Measurements from ENCODE around the gene POU2F1. TPM values are rescaled to one million over a fixed set of nuclear protein-coding genes. Genes with fewer than 3 reads are reported as not detected.

Gene POU2F1
- total RNA-seq, 4 donors from 2014 or later: 3.8 to 7.3 (median 4.8) TPM

DNA sequence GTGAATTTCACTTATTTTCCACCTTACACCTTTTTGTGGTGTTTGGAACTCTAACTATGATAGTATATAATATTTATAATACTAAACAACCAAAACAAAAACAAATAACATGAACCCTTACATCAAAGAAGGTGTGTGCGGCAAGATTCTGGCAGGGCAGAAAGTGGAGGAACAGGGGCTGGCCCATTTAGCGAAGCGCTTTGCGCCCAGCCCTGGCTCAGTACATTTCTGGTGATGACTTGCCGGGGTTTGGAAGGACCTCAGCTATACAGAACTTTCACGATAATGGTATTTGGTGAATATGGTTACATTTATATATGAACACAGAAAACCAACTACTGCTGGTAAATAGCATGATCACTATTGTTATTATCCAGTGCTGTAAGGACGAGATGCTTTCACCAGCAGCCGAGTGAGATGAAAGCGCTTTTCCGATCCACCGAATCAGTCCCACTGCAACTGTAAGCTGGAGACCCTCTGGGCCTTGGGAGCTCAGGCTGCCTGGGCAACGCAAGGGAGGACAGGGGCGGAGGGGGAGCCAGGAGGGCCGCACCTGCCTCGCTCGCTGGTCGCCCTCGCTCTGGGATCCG lies 233.7 kb downstream of the POU2F1 start:
- H3K27ac ChIP-seq: peak overlapping the region; percentile 81 to 93 (median 86)
- H3K36me3 ChIP-seq: no peaks in the 10 kb centered on the region
- in situ Hi-C loops (cut with MboI; ENCODE audit: low sequenced_read_pairs in 4 of 4) (no loop called here), intact Hi-C loops (cut with DNase I; ENCODE audit: low total_unique reads) (no loop called here)
- H3K4me1 ChIP-seq: no peaks in the 10 kb centered on the region
- TF ChIP-seq, protein P1, sequence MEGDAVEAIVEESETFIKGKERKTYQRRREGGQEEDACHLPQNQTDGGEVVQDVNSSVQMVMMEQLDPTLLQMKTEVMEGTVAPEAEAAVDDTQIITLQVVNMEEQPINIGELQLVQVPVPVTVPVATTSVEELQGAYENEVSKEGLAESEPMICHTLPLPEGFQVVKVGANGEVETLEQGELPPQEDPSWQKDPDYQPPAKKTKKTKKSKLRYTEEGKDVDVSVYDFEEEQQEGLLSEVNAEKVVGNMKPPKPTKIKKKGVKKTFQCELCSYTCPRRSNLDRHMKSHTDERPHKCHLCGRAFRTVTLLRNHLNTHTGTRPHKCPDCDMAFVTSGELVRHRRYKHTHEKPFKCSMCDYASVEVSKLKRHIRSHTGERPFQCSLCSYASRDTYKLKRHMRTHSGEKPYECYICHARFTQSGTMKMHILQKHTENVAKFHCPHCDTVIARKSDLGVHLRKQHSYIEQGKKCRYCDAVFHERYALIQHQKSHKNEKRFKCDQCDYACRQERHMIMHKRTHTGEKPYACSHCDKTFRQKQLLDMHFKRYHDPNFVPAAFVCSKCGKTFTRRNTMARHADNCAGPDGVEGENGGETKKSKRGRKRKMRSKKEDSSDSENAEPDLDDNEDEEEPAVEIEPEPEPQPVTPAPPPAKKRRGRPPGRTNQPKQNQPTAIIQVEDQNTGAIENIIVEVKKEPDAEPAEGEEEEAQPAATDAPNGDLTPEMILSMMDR (IDR thresholded peaks at IDR 0.05 in 4 of 5, conservative IDR thresholded peaks at IDR 0.05 in 1 of 5): no peak
- no peak for TF ChIP-seq POLR2A (IDR thresholded peaks at IDR 0.05)
- H3K9me3 ChIP-seq: no peaks in the 10 kb centered on the region
- ATAC-seq: no peak
- H3K4me3 ChIP-seq: peak overlapping the region; percentile 72 to 94 (median 76)
- DNase-seq: no peak
- no peaks in the 10 kb centered on the region for H3K27me3 ChIP-seq

DNA sequence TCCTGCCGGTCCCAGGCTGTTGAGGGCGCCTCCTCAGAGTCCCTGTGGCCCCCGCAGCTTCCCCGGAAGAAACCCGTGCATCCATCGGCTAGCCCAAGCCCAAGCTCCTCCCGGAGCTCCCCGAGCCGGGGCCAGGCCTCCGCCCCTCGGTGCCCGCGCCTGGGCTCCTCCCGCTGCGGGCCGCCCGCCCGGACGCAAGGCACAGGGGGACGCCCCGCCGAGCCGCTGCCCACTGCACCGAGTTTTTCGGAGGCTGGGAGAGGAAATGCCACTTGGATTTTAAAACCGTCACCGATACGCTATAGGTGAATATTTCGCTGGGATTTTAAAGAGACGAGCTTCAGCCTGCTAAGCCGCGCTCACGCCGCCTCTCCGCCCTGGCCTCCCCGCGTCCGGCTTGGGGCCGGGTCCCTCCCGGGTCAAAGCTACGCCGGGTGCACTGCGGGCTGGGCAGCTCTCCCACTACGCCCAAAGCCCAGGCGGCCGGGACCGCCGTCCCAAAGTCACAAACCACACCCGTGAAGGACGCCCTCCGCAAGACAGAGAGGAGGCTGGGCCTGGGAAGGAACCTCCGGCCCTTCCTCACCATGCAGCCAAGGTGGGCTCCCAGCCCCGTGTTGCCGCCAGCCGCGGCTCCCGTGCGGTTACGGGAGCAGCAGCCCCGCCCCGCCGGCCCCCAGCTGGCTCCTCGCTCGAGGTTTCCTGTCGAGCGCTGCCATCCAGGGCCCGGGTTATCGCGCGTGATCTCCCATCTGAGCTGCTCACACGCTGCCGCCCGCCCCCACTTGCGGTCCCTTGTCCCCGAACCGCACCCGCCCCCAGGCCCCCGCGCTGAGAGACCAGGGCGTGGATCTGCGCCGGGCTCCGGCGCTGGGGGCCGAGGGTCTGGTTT lies 234.5 kb downstream of the POU2F1 start:
- in situ Hi-C loops (cut with MboI; ENCODE audit: low sequenced_read_pairs in 4 of 4) (no loop called here), intact Hi-C loops (cut with DNase I; ENCODE audit: low total_unique reads) (loop anchor here (5.0 kb wide), 2 partner anchors 77 to 97 kb away; partner anchors contain the start of gene CREG1)
- H3K27me3 ChIP-seq: no peaks in the 10 kb centered on the region
- no peaks in the 10 kb centered on the region for H3K9me3 ChIP-seq
- ATAC-seq (peak; percentile 79 to 80), DNase-seq (peak; percentile 66 to 67)
- peak overlapping the region; percentile 72 to 94 (median 76) for H3K4me3 ChIP-seq
- no peaks in the 10 kb centered on the region for H3K36me3 ChIP-seq
- no peaks in the 10 kb centered on the region for H3K4me1 ChIP-seq
- H3K27ac ChIP-seq: peak overlapping the region; percentile 81 to 93 (median 86)
- TF ChIP-seq POLR2A (IDR thresholded peaks at IDR 0.05): peak; percentile 31 to 56
- TF ChIP-seq, protein P1 (IDR thresholded peaks at IDR 0.05 in 4 of 5, conservative IDR thresholded peaks at IDR 0.05 in 1 of 5): no peak

DNA sequence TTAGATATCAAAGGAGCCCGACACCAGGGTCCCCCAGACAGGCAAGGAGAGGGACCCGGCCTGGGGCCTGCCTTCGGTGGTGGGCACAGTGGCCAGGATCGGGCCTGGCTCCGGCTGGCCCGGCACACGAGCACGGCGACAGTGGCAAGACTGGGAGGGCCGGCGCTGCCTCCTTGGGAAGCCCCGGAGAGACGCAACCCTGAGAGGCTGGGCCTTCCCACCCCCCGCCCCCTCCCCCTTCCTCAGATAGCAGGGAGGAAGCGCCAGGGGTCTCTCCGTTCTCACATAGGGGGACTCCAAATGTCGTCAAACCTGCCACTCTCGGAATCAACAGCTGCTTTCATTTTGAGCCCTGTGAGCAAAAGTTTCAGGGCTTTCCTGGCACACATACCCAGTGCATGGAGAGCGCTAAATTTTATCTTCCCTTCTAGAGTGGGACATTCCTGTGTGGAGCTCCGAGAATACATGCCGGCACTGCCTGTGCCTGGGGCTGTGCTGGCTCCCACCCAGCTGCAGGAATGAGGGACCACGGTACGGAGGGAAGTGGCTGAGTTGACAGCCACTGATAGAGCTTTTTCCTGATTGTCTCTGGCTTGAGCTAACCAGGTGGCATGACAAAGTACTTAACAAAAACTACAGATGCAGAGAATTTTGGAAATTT lies 235.2 kb downstream of the POU2F1 start:
- in situ Hi-C loops (cut with MboI; ENCODE audit: low sequenced_read_pairs in 4 of 4) (no loop called here), intact Hi-C loops (cut with DNase I; ENCODE audit: low total_unique reads) (loop anchor here (5.0 kb wide), 2 partner anchors 76 to 96 kb away; partner anchors contain the start of gene CREG1)
- peak in 1 of 2 donors; percentile 21 for DNase-seq
- no peak for TF ChIP-seq POLR2A (IDR thresholded peaks at IDR 0.05)
- TF ChIP-seq, protein P1 (IDR thresholded peaks at IDR 0.05 in 4 of 5, conservative IDR thresholded peaks at IDR 0.05 in 1 of 5): no peak
- Histone ChIP-seq H3K9me3 (no peaks in the 10 kb centered on the region), H3K27ac (peak overlapping the region; percentile 81 to 93 (median 86)), H3K36me3 (no peaks in the 10 kb centered on the region), H3K4me3 (peak overlapping the region; percentile 72 to 94 (median 76)), H3K27me3 (no peaks in the 10 kb centered on the region), H3K4me1 (no peaks in the 10 kb centered on the region)
- ATAC-seq: peak; percentile 44 to 61

DNA sequence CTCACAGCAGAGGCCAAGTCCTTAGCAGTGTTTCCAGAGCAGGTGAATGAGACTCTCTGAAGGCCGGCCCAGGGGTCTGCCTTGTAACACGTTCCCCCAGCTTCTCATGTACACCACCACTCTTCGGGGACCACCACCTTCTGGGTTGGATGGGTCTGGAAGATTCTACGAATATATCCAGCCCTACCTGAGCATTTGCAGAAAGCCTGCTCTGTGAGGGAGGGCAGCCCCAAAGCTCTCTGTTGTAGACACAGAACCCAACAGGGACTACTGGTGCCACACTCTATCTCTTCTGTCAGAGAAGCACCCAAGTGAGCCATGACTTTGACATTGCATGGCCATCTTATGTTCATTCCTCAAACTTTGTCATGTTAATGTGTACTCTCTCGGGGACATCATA lies 235.8 kb downstream of the POU2F1 start:
- Histone ChIP-seq H3K9me3 (no peaks in the 10 kb centered on the region), H3K27ac (peak overlapping the region; percentile 81 to 93 (median 86)), H3K4me1 (no peaks in the 10 kb centered on the region), H3K27me3 (no peaks in the 10 kb centered on the region), H3K4me3 (peak overlapping the region in 1 of 4 donors; percentile 72), H3K36me3 (no peaks in the 10 kb centered on the region)
- in situ Hi-C loops (cut with MboI; ENCODE audit: low sequenced_read_pairs in 4 of 4) (no loop called here), intact Hi-C loops (cut with DNase I; ENCODE audit: low total_unique reads) (loop anchor here (5.0 kb wide), 2 partner anchors 76 to 96 kb away; partner anchors contain the start of gene CREG1)
- no peak for DNase-seq
- ATAC-seq: no peak
- no peak for TF ChIP-seq POLR2A (IDR thresholded peaks at IDR 0.05)
